WERI-Rb-1 (cell line): ENCODE measurements around the gene SMPD4.
"Not testable (repeated sequence)": the region's sequence is repeated elsewhere in the genome, so short reads cannot be mapped to it uniquely, and the experiment has no call there.

Source experiments
- DNase-seq: peaks from one replicate; pipeline ENCODE4 v3.0.0-alpha.2; 2020
- H3K27ac ChIP-seq: fragments of 250-450 bp; sonication (Bioruptor Pico); 2 replicates; pipeline ENCODE4 v1.5.1; 2020; ENCODE audit warnings: mild to moderate bottlenecking, moderate library complexity
- H3K27me3 ChIP-seq: fragments of 250-450 bp; sonication (Bioruptor Pico); 2 replicates; pipeline ENCODE4 v1.5.1; 2021; ENCODE audit warnings: mild to moderate bottlenecking, low read depth, moderate library complexity; ENCODE audit not compliant: insufficient read depth, severe bottlenecking
- H3K36me3 ChIP-seq: fragments of 250-450 bp; sonication (Bioruptor Pico); 2 replicates; pipeline ENCODE4 v1.5.1; 2020; ENCODE audit warnings: mild to moderate bottlenecking, moderate library complexity
- H3K4me3 ChIP-seq: 2 replicates; pipeline ENCODE4 v1.5.1; 2011; ENCODE audit warnings: low read depth, mild to moderate bottlenecking, control low read depth, low read length
- H3K9me3 ChIP-seq: fragments of 250-450 bp; sonication (Bioruptor Pico); 2 replicates; pipeline ENCODE4 v1.5.1; 2021; ENCODE audit warnings: mild to moderate bottlenecking, moderate library complexity; ENCODE audit not compliant: severe bottlenecking
- CTCF ChIP-seq: IDR thresholded peaks from 2 replicates; pipeline ENCODE4 v1.5.1; 2011; ENCODE audit warnings: low read depth, mild to moderate bottlenecking, control low read depth, inconsistent platforms, low read length

The SMPD4 gene

GRCh38 chr2:130137118-130137517 lies 44.3 kb downstream of the SMPD4 start:
- not testable (repeated sequence) for H3K4me3 ChIP-seq, H3K36me3 ChIP-seq, H3K9me3 ChIP-seq, H3K27ac ChIP-seq, H3K27me3 ChIP-seq, DNase-seq

- H3K27me3 ChIP-seq, H3K27ac ChIP-seq, DNase-seq, H3K4me3 ChIP-seq, H3K36me3 ChIP-seq, H3K9me3 ChIP-seq: not testable (repeated sequence)
Measured at GRCh38 chr2:130136546-130136945, 44.9 kb downstream of the SMPD4 start.

- no peak overlapping the region for H3K27ac ChIP-seq
Measured at GRCh38 chr2:130135692-130136541, 45.5 kb downstream of the SMPD4 start.

GRCh38 chr2:130129120-130129829 lies 52.1 kb downstream of the SMPD4 start, which contains the start of gene POTEF:
TSS of gene POTEF (minus strand) at chr2:130129222. CDS start at chr2:130120515, 8,707 bp downstream.
- H3K36me3 ChIP-seq, H3K27me3 ChIP-seq, H3K9me3 ChIP-seq, DNase-seq, H3K27ac ChIP-seq, H3K4me3 ChIP-seq: not testable (repeated sequence)

More at GRCh38 chr2:130135692-130136541, 45.5 kb downstream of the SMPD4 start:
- DNase-seq, result no peak
- Histone ChIP-seq H3K4me3 (no peak overlapping the region), H3K9me3 (no peaks in the 10 kb centered on the region), H3K27me3 (no peaks in the 10 kb centered on the region), H3K36me3 (no peaks in the 10 kb centered on the region)
- no peak for TF ChIP-seq CTCF

DNA sequence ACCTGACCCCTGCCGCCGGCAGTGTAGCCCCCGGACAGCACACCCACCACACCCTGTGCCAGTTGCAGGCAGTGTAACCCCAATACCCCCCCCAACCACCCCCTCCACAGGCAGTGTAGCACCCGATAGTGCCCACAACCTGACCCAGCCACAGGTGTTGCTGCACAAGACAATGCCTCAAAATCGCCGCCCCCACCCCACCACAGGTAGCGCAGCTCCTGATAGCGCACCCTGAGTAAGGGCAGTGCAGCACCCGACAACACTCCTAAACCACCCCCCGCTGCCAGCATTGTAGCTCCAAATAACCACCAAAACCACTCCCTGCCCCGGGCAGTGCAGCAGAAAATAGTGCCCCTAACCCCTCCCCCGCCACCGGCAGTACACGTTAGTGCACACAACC lies 52.9 kb downstream of the SMPD4 start:
- not testable (repeated sequence) for H3K27ac ChIP-seq, H3K4me3 ChIP-seq, H3K36me3 ChIP-seq, H3K9me3 ChIP-seq, H3K27me3 ChIP-seq, DNase-seq

DNA sequence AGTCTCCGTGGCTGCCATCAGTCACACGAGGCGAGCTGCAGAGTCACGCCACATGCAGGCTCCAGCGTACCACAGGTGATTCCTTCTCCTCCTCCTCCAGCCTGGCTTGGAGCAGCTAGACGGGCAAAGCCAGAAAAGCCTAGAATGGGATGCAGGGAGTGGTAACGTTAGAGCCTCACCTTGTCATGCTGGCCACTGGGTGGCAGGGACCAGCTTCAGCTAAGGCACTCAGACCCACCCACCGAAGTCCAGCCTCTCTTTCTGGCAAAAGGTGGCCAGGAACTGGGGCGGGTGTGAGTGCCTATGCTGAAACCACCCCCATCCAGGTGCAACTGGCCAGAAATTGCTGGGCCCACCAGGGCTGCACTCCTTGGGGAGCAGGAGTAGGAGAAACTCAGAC lies 53.7 kb downstream of the SMPD4 start:
- not testable (repeated sequence) for H3K27me3 ChIP-seq, H3K36me3 ChIP-seq, H3K4me3 ChIP-seq, H3K27ac ChIP-seq, DNase-seq, H3K9me3 ChIP-seq

- not testable (repeated sequence) for H3K4me3 ChIP-seq, H3K27ac ChIP-seq, DNase-seq, H3K36me3 ChIP-seq, H3K9me3 ChIP-seq, H3K27me3 ChIP-seq
Measured at GRCh38 chr2:130120924-130121323, 60.5 kb downstream of the SMPD4 start.

GRCh38 chr2:130102597-130103363 lies 78.6 kb downstream of the SMPD4 start:
- not testable (repeated sequence) for H3K9me3 ChIP-seq, H3K4me3 ChIP-seq, H3K27ac ChIP-seq, H3K27me3 ChIP-seq, H3K36me3 ChIP-seq
- peak; percentile 8 for DNase-seq
